ENCODE measurements around the gene NSG2. TPM values are rescaled to one million over a fixed set of nuclear protein-coding genes. Genes with fewer than 3 reads are reported as not detected.
"Not testable (repeated sequence)": the region's sequence is repeated elsewhere in the genome, so short reads cannot be mapped to it uniquely, and the experiment has no call there.

NSG2 gene
- polyA plus RNA-seq, 1 donor = 0.40 TPM

GRCh38 chr5:174101195-174101730, 55.8 kb downstream of the NSG2 start:
- no peak for DNase-seq (ENCODE audit: low read depth)

- not testable (repeated sequence) for DNase-seq (ENCODE audit: low read depth)
These were observed 57.1 kb downstream of the NSG2 start for GRCh38 chr5:174102574-174102973.

DNA sequence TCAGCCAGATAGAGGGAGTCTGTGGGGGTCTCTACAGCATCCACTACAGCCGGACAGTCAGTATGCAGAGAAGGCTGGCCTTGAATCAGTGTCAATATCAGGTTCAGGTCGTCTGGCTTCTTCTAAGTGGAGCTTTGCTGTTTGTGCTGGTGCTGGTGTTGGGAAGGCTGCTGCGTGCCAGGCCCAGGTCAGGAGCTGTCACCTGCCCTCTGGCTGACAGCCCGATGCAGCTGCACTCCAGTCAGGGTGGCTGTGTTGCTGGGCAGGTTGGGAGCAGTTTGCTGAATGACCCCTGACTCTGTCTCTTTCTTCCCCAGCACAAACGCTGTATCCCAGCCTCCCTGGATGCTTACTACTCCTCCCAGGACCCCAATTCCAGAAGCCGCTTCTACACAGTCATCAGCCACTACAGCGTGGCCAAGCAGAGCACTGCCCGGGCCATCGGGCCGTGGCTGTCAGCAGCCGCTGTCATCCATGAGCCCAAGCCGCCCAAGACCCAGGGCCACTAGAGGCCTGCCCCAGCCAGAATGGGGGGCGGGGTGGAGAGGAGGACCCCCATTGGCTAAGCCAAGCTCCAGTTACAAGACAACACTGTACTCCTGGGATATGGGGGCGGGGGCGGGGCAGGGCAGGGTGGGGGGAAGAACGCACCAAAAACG, 61.6 kb downstream of the NSG2 start:
- no peak for DNase-seq (ENCODE audit: low read depth)

- no peak for DNase-seq (ENCODE audit: low read depth)
These were observed 63.2 kb downstream of the NSG2 start for GRCh38 chr5:174108745-174109144.

- DNase-seq (ENCODE audit: low read depth) = no peak
These were observed 64.3 kb downstream of the NSG2 start for GRCh38 chr5:174109698-174110260.

DNA sequence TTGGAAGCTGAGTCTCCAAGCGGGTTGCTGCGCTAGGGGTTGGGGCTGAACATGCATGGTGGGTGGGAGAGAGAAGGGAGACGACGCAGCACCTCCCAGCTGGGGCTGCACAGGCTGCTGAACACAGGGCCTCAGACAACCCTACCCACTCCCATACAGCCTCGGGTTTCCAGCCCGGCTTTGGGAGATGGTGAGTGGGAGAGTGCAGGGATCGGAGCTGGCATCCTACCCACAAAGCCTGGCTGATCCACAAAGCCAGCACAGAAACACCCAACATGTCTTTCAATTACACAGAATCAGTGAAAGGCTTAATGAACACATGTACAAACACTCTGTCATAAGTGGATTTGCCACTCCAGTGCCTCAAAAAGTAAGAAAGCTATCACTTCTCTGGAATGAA, 64.8 kb downstream of the NSG2 start:
- no peak for DNase-seq (ENCODE audit: low read depth)

DNA sequence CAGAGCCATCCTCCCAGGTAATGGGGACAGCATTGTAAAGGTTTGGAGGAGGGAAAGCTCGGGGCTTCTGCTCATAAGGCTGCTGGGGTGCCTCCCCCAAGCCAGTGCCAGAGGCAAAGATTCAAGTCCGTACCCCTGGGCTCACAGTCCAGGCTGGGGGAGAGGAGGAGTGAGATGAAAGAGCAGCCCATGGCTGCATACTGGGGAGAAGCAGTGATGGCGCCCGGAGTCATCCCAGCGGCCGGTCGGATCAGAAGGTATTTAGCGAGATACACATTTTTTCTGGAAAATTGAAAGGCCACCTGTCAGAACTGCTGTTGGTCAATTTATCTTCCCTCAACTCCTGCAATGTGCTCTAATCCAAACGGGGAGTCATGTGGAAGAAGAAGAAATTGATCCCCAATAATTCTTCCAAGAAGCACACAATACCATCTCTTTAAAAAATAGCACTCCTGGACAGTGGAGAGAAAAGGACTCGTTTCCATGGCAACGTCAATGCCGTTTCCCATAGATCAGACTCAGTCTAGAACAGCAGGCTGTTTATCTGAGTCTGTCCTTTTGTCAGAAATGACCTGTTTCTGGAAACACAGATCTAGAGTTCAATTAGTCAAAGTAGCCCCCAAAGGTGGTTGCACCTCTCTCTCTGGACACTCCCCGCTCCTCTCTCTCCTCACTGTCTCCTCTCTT, 65.9 kb downstream of the NSG2 start:
- no peak for DNase-seq (ENCODE audit: low read depth)

GRCh38 chr5:174115226-174115625, 69.7 kb downstream of the NSG2 start:
- DNase-seq (ENCODE audit: low read depth) = no peak

- DNase-seq (ENCODE audit: low read depth) = no peak
These were observed 73.4 kb downstream of the NSG2 start for GRCh38 chr5:174118823-174119467.

- DNase-seq (ENCODE audit: low read depth) = no peak
These were observed 74.0 kb downstream of the NSG2 start for GRCh38 chr5:174119468-174119881.

DNA sequence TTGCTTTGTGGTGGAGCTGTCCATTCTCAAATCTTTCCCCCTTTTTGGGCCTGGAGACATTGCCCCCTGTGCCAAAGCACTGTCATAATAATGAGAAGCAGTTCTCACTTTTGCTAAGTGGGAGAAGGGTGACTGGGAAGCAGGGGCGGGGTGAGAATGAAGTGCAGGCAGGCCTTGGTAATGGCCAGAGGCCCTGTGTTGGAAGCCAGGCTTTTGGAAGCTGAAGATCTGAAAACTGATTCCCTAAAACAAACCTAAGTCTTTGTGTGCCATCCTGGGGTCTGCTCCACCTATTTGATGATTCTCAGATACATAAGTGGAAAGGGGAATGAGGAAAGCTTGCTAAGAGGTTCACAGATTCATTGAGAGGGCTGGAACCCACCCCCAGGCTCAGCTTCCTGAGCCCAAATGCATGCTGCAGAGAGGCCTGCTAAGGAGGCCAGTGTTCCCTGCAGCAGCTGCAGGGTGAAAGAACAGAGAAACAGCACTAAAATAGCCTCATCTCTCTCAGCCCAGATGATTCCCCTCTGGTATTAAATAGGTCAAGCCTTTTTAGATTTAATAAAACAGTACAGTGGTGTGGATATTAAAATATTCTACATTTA, 75.0 kb downstream of the NSG2 start:
- DNase-seq (ENCODE audit: low read depth) = no peak

GRCh38 chr5:174134545-174134944, 89.0 kb downstream of the NSG2 start:
- DNase-seq (ENCODE audit: low read depth) = no peak

GRCh38 chr5:174139623-174140022, 94.1 kb downstream of the NSG2 start:
- DNase-seq (ENCODE audit: low read depth) = no peak

DNA sequence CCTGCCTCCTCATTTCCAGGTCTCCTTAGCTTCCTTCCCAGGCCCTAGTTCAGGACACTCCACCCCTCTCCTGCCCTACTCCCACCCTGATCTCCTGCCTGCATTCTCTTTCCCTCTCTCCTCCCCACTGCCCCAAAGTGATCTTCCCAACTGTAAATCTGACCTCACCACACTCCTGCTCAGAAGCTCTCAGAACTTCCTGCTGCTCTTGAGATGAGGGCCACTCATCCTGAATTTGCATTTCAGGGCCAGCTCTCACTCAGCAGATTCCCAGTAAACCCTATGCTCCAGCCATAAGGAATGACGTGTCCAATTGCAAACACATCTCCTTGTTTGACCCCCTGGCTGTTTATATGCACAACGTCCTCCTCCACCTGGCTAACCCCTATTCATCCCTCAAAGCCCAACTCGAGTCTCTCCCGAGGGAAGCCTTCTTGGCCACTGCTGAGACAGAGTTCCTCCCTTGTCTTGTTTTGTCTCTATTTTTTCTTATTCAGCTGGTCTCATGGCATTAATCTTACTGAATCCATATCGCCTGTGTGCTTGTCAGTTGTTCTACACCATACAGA, 95.0 kb downstream of the NSG2 start:
- no peak for DNase-seq (ENCODE audit: low read depth)

DNA sequence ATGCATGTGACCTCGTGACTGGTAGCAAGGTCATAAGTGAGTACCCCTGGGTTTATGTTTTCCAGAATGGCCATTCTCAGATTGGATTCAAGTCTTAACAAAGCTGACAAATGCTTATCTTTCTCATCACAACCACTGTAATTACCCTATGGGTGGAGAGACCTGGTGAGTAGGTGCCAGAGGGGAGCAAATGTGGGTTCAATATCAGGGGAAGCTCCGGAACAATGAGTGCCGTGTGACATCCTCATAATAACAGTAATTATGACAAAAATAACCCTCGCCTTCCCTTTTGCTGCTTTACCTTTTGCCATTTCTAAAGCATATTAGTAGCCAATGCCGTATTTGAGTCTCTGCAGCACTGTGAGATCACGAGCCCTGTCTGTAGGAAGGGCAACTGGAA, 95.9 kb downstream of the NSG2 start:
- DNase-seq (ENCODE audit: low read depth) = no peak

GRCh38 chr5:174145091-174145490, 99.6 kb downstream of the NSG2 start:
- no peak for DNase-seq (ENCODE audit: low read depth)

GRCh38 chr5:174145821-174146220, 100.3 kb downstream of the NSG2 start:
- no peak for DNase-seq (ENCODE audit: low read depth)

GRCh38 chr5:174146556-174146955, 101.0 kb downstream of the NSG2 start:
- no peak for DNase-seq (ENCODE audit: low read depth)

GRCh38 chr5:174147012-174147411, 101.5 kb downstream of the NSG2 start:
- DNase-seq (ENCODE audit: low read depth) = not testable (repeated sequence)

- no peak for DNase-seq (ENCODE audit: low read depth)
These were observed 102.0 kb downstream of the NSG2 start for GRCh38 chr5:174147551-174147950.

GRCh38 chr5:174148721-174149120, 103.2 kb downstream of the NSG2 start:
- no peak for DNase-seq (ENCODE audit: low read depth)

DNA sequence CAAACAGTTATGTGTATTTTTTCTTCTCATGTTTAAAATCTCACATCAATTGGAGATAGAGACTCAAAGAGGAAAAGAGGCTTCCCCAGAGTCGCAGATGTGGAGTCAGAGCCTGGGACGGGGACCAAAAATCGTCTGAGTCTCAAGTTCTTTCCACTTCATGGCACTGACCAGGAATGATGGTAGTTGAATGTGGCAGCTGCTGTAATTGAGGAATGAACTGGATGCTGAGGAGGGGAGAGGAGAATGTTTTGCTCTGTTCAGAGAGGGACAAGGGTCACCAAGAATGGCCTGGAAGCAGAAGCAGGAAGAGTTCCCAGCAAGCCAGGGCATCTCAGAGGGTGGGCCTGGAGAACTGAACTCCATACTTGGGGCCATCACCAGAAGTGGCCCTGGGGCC, 103.9 kb downstream of the NSG2 start:
- no peak for DNase-seq (ENCODE audit: low read depth)
